GM12892 (cell line): ENCODE measurements around the gene OTOP1.
"Not testable (repeated sequence)": the region's sequence is repeated elsewhere in the genome, so short reads cannot be mapped to it uniquely, and the experiment has no call there.

Experiments
- POLR2A ChIP-seq: IDR thresholded peaks from 2 replicates; pipeline ENCODE4 v1.6.1; 2011; ENCODE audit warnings: low read depth, low read length, control low read depth
- POLR2AphosphoS5 ChIP-seq: IDR thresholded peaks from 2 replicates; pipeline ENCODE4 v1.6.1; 2011; ENCODE audit warnings: low read depth, low read length, control low read depth
- TAF1 ChIP-seq: IDR thresholded peaks from 2 replicates; pipeline ENCODE4 v1.6.1; 2011; ENCODE audit warnings: low read depth, mild to moderate bottlenecking, control low read depth, low read length, borderline replicate concordance

DNA sequence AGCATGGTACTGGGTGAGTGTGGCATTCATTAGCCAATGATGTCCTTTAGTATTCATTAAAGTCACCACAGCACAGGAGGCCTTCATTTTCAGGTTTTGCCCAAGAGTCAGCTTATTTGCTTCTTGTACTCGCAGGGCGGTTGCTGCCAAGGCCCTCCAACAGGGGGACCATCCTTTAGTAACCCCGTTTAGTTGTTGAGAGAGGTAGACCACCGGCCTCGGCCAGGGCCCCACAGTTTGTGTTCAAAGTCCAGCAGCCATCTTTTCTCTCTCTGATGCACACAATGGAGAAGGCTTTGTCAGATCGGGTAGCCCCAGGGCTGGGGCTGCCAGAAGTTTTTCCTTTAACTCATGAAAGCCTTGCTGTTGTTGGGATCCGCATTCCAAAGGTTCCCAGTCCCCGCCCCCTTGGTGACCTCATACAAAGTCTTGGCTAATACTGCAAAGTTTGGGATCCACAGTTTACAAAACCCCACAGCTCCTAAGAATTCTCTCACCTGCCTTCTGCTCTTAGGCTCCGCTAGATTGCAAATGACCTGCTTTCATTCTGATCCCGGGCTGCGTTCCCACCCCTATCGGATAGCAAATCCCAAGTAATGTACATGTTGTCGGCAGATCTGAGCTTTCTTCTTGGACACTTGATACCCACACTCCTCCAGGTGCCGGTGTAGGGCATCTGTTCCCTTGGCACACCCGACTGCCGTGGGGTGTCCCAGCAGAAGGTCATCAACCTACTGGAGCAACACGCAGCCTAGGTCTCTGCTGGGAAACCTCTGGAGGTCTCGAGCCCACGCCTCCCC lies 58.5 kb downstream of the OTOP1 start:
- TF ChIP-seq POLR2A, POLR2AphosphoS5, TAF1: not testable (repeated sequence)
